NCI-H510A (cell line): ENCODE results near the gene COPZ2.
A peak's percentile ranks its signal among the peaks of the same experiment; 100 is the strongest.
"Not testable (repeated sequence)": the region's sequence is repeated elsewhere in the genome, so short reads cannot be mapped to it uniquely, and the experiment has no call there.

ENCODE experiments used
- DNase-seq: peaks from one replicate; lab custom pipeline; 2025; lab: John Stamatoyannopoulos, UW

COPZ2 gene

GRCh38 chr17:48030531-48030930 lies 7.1 kb downstream of the COPZ2 start:
- DNase-seq, result no peak

- no peak for DNase-seq
Observed at GRCh38 chr17:48028736-48029135, 8.9 kb downstream of the COPZ2 start.

DNA sequence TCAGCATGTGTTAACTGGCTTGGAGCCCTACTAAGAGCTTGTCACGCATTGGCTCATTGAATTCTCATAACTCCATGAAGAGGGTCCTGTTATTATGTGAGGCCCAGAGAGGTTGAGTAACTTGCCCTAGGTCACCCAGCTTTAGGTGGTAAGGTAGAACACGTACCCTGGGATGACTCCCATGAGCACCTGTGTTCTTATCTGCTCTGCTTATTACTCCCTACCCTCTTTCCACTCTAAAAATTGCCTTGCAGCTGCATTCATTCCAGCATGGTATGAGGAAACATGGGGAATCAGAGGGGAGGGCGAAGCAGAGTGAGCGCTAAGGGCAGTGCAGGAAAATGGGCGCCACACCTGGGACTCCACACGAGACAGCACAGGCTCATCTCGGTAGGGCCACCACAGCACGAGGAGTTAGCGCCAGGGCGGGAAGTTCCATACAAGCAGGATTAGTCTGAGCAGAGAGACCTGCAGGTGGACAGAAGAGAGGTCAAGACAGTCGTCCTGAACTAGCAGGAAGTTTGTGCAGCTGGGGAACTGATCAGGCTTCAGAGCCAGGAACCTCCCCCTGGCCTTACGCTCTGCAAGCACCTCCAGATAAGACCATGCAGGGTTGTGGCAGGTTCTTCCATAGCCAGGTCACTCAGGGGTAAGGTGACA lies 10.1 kb downstream of the COPZ2 start:
- DNase-seq, result no peak

DNA sequence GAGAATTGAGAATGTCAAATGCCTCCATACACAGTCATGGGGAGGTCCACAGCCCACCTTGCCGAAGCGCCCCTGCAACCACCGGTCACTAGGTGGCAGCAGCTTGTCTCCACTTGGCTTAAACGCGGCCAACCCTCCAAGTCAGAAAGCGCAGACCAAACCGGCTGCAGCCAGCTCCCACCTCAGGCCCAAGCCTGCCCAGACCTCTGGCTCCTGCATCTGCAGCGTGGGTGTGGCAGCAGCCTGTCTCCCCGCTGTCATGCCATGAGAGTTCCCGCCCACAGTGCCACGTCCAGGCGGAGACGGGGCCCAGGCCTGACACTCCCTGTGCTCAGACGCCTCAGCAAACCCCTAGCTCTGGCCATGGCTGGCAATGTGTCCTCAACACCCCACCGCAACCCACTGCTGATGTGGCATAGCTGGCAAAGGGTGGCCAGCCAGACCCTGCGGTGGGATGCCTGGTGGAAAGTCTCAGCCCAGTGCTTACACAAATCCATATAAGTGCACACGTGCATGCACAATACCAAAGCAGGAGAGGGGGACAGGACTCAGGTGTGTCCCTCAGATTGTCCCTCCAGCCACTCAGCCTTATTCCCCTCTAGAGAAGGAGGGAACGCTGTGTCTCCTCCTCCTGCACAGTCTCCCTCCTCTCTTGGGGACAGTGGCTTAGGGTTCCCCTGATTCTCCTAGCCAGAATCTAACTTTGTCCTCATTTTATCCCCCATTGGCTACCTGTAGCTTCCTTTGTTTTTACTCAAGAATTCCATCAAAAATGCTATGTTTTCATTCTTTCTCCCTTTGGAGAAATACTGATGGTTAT lies 10.9 kb downstream of the COPZ2 start:
- peak; percentile 98 for DNase-seq

DNA sequence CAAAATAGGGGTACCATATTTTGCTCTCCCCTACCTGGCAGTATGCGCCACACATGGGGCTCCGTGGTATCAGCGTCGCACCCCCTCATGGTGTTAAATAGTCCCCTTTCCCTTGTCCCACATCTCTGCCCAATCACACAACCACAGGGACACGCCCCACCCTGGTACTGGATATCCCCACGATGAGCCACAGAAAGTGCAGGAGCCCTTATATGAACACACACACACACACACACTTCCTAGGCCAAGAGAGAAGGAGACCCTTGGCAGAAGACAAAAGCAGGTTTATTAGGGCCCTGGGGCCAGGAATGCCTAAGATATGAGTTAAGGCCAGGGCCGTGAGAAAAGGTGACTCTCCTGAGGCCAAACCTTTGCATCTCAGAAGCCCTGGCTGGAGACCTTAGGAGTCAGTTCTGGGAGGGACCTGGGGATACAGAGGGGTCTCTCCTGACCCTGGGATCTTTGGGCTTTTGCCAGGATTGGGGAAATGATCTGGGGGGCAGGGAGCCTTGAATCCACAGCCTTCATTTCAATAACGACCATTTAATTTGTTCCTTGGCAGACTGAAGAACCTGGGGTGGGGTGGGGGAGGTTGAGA lies 11.6 kb downstream of the COPZ2 start:
- DNase-seq, result no peak

- peak; percentile 99 for DNase-seq
Observed at GRCh38 chr17:48025040-48025903, 12.3 kb downstream of the COPZ2 start.

- peak; percentile 71 for DNase-seq
Observed at GRCh38 chr17:48024149-48025039, 13.2 kb downstream of the COPZ2 start.

- peak; percentile 90 for DNase-seq
Observed at GRCh38 chr17:48023400-48024148, 14.0 kb downstream of the COPZ2 start.

- DNase-seq, result no peak
Observed at GRCh38 chr17:48022901-48023300, 14.7 kb downstream of the COPZ2 start.

- DNase-seq, result no peak
Observed at GRCh38 chr17:48021934-48022333, 15.7 kb downstream of the COPZ2 start.

DNA sequence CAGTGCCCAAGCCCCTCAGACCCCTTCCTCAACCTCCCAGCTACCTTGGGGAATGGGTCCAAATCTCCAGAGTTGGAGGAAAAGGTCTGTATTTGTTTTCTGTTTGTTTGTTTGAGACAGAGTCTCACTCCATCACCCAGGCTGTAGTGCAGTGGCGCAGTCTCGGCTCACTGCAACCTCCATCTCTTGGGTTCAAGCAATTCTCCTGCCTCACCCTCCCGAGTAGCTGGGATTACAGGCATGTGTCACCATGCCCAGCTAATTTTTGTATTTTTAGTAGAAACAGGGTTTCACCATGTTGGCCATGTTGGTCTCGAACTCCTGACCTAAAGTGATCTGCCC lies 19.8 kb downstream of the COPZ2 start:
- DNase-seq, result not testable (repeated sequence)

- DNase-seq, result no peak
Observed at GRCh38 chr17:48016112-48016511, 21.5 kb downstream of the COPZ2 start.

- DNase-seq, result no peak
Observed at GRCh38 chr17:48014595-48015111, 22.9 kb downstream of the COPZ2 start.

- no peak for DNase-seq
Observed at GRCh38 chr17:48013876-48014594, 23.6 kb downstream of the COPZ2 start.

DNA sequence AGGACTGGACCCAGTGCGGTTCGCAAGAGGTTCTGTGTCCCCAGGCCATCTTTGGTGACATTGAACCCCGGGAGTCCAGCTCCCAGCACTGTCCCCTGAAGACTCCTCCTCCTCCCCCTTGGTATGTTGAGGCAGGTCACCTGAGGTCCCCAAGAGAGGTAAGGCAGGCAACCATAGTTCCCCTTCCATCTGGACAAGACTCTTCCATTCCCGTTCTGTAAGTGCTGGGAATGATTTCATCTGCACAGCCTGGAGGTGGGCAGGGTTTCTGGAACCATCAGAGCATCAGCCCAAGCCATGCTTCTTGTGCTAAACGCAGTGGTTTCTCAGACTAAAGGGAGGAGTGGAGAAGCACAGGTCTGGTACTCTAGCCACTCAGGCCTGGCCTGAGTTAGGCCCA lies 24.9 kb downstream of the COPZ2 start:
- no peak for DNase-seq

- DNase-seq, result peak; percentile 83
Observed at GRCh38 chr17:48012151-48012520, 25.5 kb downstream of the COPZ2 start.

- DNase-seq, result peak; percentile 78
Observed at GRCh38 chr17:48011405-48012150, 26.0 kb downstream of the COPZ2 start.

DNA sequence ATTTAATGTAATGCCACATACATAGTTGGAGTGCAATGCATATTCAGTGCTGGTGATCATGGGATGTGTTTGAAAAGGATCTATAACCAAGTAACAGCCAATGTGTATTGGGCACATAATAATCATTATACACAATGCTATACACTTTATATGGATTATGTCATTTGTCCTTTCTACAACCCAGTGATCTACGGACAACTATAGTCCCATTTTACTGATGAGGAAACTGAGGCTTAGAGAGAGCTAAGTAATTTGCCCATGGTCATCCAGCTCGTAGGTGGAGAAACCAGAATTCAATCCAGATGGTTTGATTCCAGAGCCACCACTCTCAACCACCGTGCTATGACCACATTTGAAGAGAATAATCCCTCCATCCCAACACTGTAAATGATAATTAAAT lies 27.4 kb downstream of the COPZ2 start:
- no peak for DNase-seq
